Endothelial cell of umbilical vein (primary cell): ENCODE data around the gene RTP1. TPM values are rescaled to one million over a fixed set of nuclear protein-coding genes. Genes with fewer than 3 reads are reported as not detected.

ENCODE experiments used
- BruUV-seq: library from RNA; stranded (reverse); fragments of 400-500 nt; replicated peaks from 2 replicates; lab custom pipeline; 2021; lab: Mats Ljungman, UMichigan
- CTCF ChIA-PET: fragments of 300-600, 350-600 bp; sonication (Branson Sonifier 250); formaldehyde crosslinking; loops from one replicate; lab custom pipeline; 2021; ENCODE audit warnings: antibody characterized with exemption, inconsistent platforms; lab: Charles Lee
- POLR2A ChIA-PET: fragments of 300-600, 350-600 bp; sonication (Branson Sonifier 250); formaldehyde crosslinking; loops from one replicate; lab custom pipeline; 2021; ENCODE audit warnings: antibody characterized with exemption, inconsistent platforms; lab: Charles Lee
- DNase-seq: peaks from one replicate; pipeline ENCODE4 v3.0.0-alpha.2; 2011; ENCODE audit warnings: low read depth, low spot score
- FAIRE-seq: peaks from 2 replicates; lab custom pipeline; 2011; peaks lifted over from hg19 to GRCh38; lab: Jason Lieb, UNC
- H2AFZ ChIP-seq: 2 replicates; pipeline ENCODE4 v1.6.0; 2012; ENCODE audit warnings: low read depth, low read length, control low read depth, inconsistent platforms
- H3K27ac ChIP-seq: 2 replicates; pipeline ENCODE4 v1.5.1; 2011; ENCODE audit warnings: low read depth, mild to moderate bottlenecking, control low read depth, low read length, moderate library complexity; ENCODE audit not compliant: insufficient read depth
- H3K27me3 ChIP-seq, 2 experiments: 2 replicates each; pipeline versions ENCODE4 v1.6.0 to v1.6.1; 2011; ENCODE audit warnings: low read length in 2 of 2, mixed read lengths in 1 of 2; ENCODE audit not compliant: control insufficient read depth in 2 of 2, insufficient read depth in 2 of 2
- H3K36me3 ChIP-seq, 2 experiments: 2 replicates in 1 of 2; 3 replicates in 1 of 2; pipeline ENCODE4 v1.5.1; 2011; ENCODE audit warnings: low read length in 2 of 2, mild to moderate bottlenecking in 1 of 2, moderate library complexity in 1 of 2; ENCODE audit not compliant: control insufficient read depth in 2 of 2, insufficient read depth in 2 of 2; ENCODE audit errors: extremely low read depth in 1 of 2
- H3K4me1 ChIP-seq: 3 replicates; pipeline ENCODE4 v1.5.1; 2011; ENCODE audit warnings: mild to moderate bottlenecking, low read length; ENCODE audit not compliant: control insufficient read depth, insufficient read depth; ENCODE audit errors: extremely low read depth
- H3K4me2 ChIP-seq: 2 replicates; pipeline ENCODE4 v1.6.1; 2011; ENCODE audit warnings: low read length, control low read depth, mixed read lengths; ENCODE audit not compliant: insufficient read depth
- H3K4me3 ChIP-seq, 3 experiments: fragments of 200-600 bp in 1 of 3; sonication (generic), shearing (Covaris generic) in 1 of 3; replicated peaks in 1 of 3; 2 replicates each; pipeline ENCODE4 v1.5.1; 2011 to 2016; ENCODE audit warnings: control low read depth in 3 of 3, low read length in 3 of 3, mild to moderate bottlenecking in 2 of 3, inconsistent platforms in 1 of 3, low read depth in 1 of 3, moderate library complexity in 1 of 3; ENCODE audit not compliant: insufficient read depth in 1 of 3
- H3K79me2 ChIP-seq: 2 replicates; pipeline ENCODE4 v1.6.0; 2012; ENCODE audit warnings: low read length, inconsistent platforms; ENCODE audit not compliant: control insufficient read depth, insufficient read depth
- H3K9ac ChIP-seq: replicated peaks from 2 replicates; pipeline ENCODE3; 2011; ENCODE audit warnings: low read length, control low read depth; ENCODE audit not compliant: insufficient read depth; ENCODE audit errors: extremely low read depth
- H3K9me1 ChIP-seq: replicated peaks from 3 replicates; pipeline ENCODE4 v1.6.0; 2011; ENCODE audit warnings: mild to moderate bottlenecking, low read length; ENCODE audit not compliant: control insufficient read depth, insufficient read depth; ENCODE audit errors: extremely low read depth
- H3K9me3 ChIP-seq: replicated peaks from 2 replicates; pipeline ENCODE4 v1.5.1; 2012; ENCODE audit warnings: low read length, inconsistent platforms; ENCODE audit not compliant: control insufficient read depth, insufficient read depth
- H4K20me1 ChIP-seq: replicated peaks from 2 replicates; pipeline ENCODE3; 2011; ENCODE audit warnings: mild to moderate bottlenecking, low read length; ENCODE audit not compliant: control insufficient read depth, insufficient read depth; ENCODE audit errors: extremely low read depth
- EZH2 ChIP-seq: IDR thresholded peaks from 2 replicates; pipeline ENCODE4 v1.6.1; 2012; ENCODE audit warnings: borderline replicate concordance, low read depth, mild to moderate bottlenecking, moderate library complexity, low read length, inconsistent platforms; ENCODE audit not compliant: severe bottlenecking
- FOS ChIP-seq: IDR thresholded peaks from 2 replicates; pipeline ENCODE4 v1.6.1; 2011; ENCODE audit warnings: mild to moderate bottlenecking, low read length, moderate library complexity, borderline replicate concordance; ENCODE audit not compliant: insufficient read depth
- GATA2 ChIP-seq: IDR thresholded peaks from 2 replicates; pipeline ENCODE4 v1.7.0; 2011; ENCODE audit warnings: low read depth, mild to moderate bottlenecking, moderate library complexity, mixed read lengths, low read length; ENCODE audit not compliant: insufficient read length, insufficient read depth
- JUN ChIP-seq: IDR thresholded peaks from 2 replicates; pipeline ENCODE4 v1.6.1; 2011; ENCODE audit warnings: borderline replicate concordance, low read depth; ENCODE audit not compliant: insufficient read length, insufficient read depth
- MAX ChIP-seq: IDR thresholded peaks from 2 replicates; pipeline ENCODE4 v1.6.1; 2011; ENCODE audit not compliant: insufficient read depth, insufficient read length
- MYC ChIP-seq: IDR thresholded peaks from one replicate; pipeline ENCODE4 v1.6.1; 2011; ENCODE audit warnings: mild to moderate bottlenecking, low read depth, low read length
- POLR2A ChIP-seq: IDR thresholded peaks from 2 replicates; pipeline ENCODE4 v1.6.1; 2012; ENCODE audit warnings: low read depth, mild to moderate bottlenecking, control low read depth, low read length
- POLR2AphosphoS5 ChIP-seq: IDR thresholded peaks from 2 replicates; pipeline ENCODE4 v1.6.1; 2012; ENCODE audit warnings: low read depth, mild to moderate bottlenecking, control low read depth, low read length, moderate library complexity; ENCODE audit not compliant: insufficient read depth
- dilution Hi-C: fragments of 300-500 bp; cut with MboI; formaldehyde crosslinking; loops from one replicate; pipeline ENCODE4 v1.15.0; 2019; ENCODE audit warnings: low sequenced_read_pairs; ENCODE audit not compliant: extremely low pct_ligation_motif_present
- intact Hi-C: fragments of 100-400 bp; cut with micrococcal nuclease; formaldehyde crosslinking; loops from one replicate; pipeline ENCODE4 v1.10.0; 2022
- polyA plus RNA-seq, 4 experiments: library from polyadenylated mRNA; depleted of rRNA in 3 of 4; stranded (reverse) in 3 of 4; unstranded in 1 of 4; fragments of >200 nt; gene quantifications; 2 replicates each; pipeline versions ENCODE4 v1.2.1 to v1.2.3, GENCODE V29; 2011 to 2012; ENCODE audit warnings: missing spikeins in 1 of 4
- total RNA-seq: library from RNA; stranded (reverse); gene quantifications from 2 replicates; pipeline ENCODE4 v1.2.3, GENCODE V29; 2021
- TF ChIP-seq, protein P1 (sequence below), 2 donors: IDR thresholded peaks; 1 replicate in 1 of 2; 2 replicates in 1 of 2; pipeline ENCODE4 v1.5.1; 2011; ENCODE audit warnings: low read length in 2 of 2, mild to moderate bottlenecking in 2 of 2, moderate library complexity in 2 of 2, control low read depth in 1 of 2, inconsistent platforms in 1 of 2, low read depth in 1 of 2; ENCODE audit not compliant: insufficient read depth in 1 of 2; ENCODE audit errors: extremely low read depth in 1 of 2

Gene RTP1
- total and polyA plus RNA-seq, 2 donors (not counting 3 experiments of a cell fraction or from before 2014, with no cell fraction given), result not detected

DNA sequence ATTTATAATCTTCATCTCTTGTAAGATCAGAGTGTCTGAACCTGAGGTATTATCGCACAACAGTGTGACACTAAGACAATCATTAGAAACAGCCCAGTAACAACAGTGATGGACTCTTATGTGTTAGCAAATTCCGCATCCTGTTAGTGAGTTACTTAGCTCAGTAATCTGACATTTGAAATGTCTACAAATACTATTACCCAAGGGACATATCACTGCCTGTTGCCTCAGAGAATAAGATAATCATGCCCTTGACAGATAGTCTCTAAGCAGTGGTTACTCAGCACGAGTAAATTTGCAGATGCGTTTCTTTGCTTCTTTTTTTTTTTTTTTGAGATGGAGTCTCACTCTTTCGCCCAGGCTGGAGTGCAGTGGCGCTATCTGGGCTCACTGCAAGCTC, 13.4 kb upstream of the RTP1 start:
- no peaks in the 10 kb centered on the region for H3K36me3 ChIP-seq
- no peaks in the 10 kb centered on the region for H3K79me2 ChIP-seq
- no peak overlapping the region for H3K9ac ChIP-seq
- no peak overlapping the region for H2AFZ ChIP-seq
- H3K4me2 ChIP-seq, result no peak overlapping the region
- dilution Hi-C loops, result no loop called here
- peaks cover 0 to 3% of the 10 kb centered on the region in 2 experiments for H3K27me3 ChIP-seq
- no peaks in the 10 kb centered on the region for H3K9me1 ChIP-seq
- H3K27ac ChIP-seq, result no peak overlapping the region
- H3K4me3 ChIP-seq, result no peak overlapping the region
- H4K20me1 ChIP-seq, result no peaks in the 10 kb centered on the region
- BruUV-seq, result no TSS peak
- CTCF ChIA-PET, result no interaction called here
- H3K9me3 ChIP-seq, result no peaks in the 10 kb centered on the region
- DNase-seq (no peak), FAIRE-seq (no peak)
- H3K4me1 ChIP-seq, result no peaks in the 10 kb centered on the region
- POLR2A ChIA-PET, result no interaction called here
- no peak for TF ChIP-seq FOS
- no peak for TF ChIP-seq POLR2AphosphoS5
- no peak for TF ChIP-seq MAX
- no peak for TF ChIP-seq GATA2
- TF ChIP-seq EZH2, result no peak
- TF ChIP-seq, protein P1, sequence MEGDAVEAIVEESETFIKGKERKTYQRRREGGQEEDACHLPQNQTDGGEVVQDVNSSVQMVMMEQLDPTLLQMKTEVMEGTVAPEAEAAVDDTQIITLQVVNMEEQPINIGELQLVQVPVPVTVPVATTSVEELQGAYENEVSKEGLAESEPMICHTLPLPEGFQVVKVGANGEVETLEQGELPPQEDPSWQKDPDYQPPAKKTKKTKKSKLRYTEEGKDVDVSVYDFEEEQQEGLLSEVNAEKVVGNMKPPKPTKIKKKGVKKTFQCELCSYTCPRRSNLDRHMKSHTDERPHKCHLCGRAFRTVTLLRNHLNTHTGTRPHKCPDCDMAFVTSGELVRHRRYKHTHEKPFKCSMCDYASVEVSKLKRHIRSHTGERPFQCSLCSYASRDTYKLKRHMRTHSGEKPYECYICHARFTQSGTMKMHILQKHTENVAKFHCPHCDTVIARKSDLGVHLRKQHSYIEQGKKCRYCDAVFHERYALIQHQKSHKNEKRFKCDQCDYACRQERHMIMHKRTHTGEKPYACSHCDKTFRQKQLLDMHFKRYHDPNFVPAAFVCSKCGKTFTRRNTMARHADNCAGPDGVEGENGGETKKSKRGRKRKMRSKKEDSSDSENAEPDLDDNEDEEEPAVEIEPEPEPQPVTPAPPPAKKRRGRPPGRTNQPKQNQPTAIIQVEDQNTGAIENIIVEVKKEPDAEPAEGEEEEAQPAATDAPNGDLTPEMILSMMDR (IDR thresholded peaks at IDR 0.05; ENCODE audit: extremely low read depth in 1 of 2, insufficient read depth in 1 of 2, low read depth in 1 of 2, low read length in 2 of 2), result no peak
- TF ChIP-seq MYC, result no peak
- no peak for TF ChIP-seq POLR2A
- TF ChIP-seq JUN, result no peak
- intact Hi-C loops, result no loop called here
